ENCODE measurements around the gene AAMDC. TPM values are rescaled to one million over a fixed set of nuclear protein-coding genes. Genes with fewer than 3 reads are reported as not detected.

The AAMDC gene
- total and polyA plus RNA-seq, 2 of the 13 experiments (the other 11 are each of a cell fraction or from before 2014, with no cell fraction given): 18.1 to 35.6 TPM

DNA sequence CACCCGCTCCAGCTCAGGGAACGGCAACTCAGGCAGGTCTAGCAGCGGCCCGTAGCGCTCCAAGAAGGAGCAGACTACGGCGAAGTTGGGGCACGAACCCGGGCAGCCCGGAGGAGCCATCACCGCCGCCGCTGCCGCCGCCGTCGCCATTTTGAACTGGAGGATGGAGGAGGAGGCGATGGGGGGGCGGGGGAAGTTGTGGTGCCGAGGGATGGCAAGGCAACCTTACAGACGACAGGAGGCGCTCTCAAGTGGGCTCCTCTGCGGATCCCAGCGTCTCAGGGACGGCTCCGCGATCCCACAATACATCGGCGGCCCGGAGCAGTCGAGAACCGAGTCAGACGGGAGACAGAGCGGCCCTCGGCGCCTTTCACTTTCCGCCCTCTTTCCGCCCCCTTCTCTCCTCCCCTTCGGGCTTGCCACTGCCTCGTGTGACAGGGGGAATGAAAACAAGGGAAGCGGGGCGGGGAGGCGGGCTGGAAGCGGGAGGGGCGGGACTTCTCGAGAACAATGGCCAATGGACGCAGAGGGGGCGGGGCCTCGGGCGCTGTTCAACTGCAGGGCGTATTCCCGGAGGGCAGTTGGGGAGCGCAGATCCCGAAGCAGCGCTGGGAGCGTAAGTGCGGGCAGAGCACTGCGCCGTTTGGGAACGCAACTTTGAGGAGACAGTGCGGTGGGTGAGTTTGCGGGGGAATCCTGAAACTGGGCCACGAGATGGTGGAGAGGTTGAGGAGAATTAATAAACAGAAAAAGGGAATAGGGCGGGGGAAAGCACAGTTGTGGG, at the start of gene AAMDC, which contains the start of gene RSF1 (continued):
- TF ChIP-seq DPF2 (CRISPR knock-in tag; IDR thresholded peaks at IDR 0.05; ENCODE audit: borderline replicate concordance, low read depth) (no peak), ZNF703 (CRISPR knock-in tag; IDR thresholded peaks at IDR 0.05; ENCODE audit: borderline replicate concordance) (no peak), ZNF446 (CRISPR knock-in tag; IDR thresholded peaks at IDR 0.05) (no peak; the same call in 1 of the 2 replicates), ZNF431 (CRISPR knock-in tag; IDR thresholded peaks at IDR 0.05; ENCODE audit: borderline replicate concordance, low read depth) (0 out of 2 replicates have a peak, but pooled peaks have one; percentile 53), BHLHE40 (IDR thresholded peaks at IDR 0.05; ENCODE audit: low read length) (no peak), NCOA1 (CRISPR knock-in tag; IDR thresholded peaks at IDR 0.05) (no peak), JARID2 (CRISPR knock-in tag; IDR thresholded peaks at IDR 0.05; ENCODE audit: insufficient replicate concordance) (no peak), MXI1 (IDR thresholded peaks at IDR 0.05; ENCODE audit: borderline replicate concordance, low read depth, low read length) (peak; percentile 83; the same call in 1 of the 3 replicates), PREB (CRISPR knock-in tag; IDR thresholded peaks at IDR 0.05) (no peak), GABPB1 (CRISPR knock-in tag; IDR thresholded peaks at IDR 0.05) (peak; percentile 86), ZNF101 (CRISPR knock-in tag; IDR thresholded peaks at IDR 0.05; ENCODE audit: borderline replicate concordance, low read depth) (no peak), ZNF558 (CRISPR knock-in tag; IDR thresholded peaks at IDR 0.05; ENCODE audit: borderline replicate concordance) (0 out of 2 replicates have a peak, but pooled peaks have one; percentile 50), RXRB (CRISPR knock-in tag; IDR thresholded peaks at IDR 0.05; ENCODE audit: borderline replicate concordance) (peak; percentile 10; the same call in 1 of the 2 replicates), NR2F2 (IDR thresholded peaks at IDR 0.05; ENCODE audit: borderline replicate concordance, low read depth) (no peak), ZFP36L1 (CRISPR knock-in tag; IDR thresholded peaks at IDR 0.05) (no peak), SMARCE1 (IDR thresholded peaks at IDR 0.05; ENCODE audit: borderline replicate concordance) (no peak), BRCA1 (CRISPR knock-in tag; IDR thresholded peaks at IDR 0.05) (no peak), NR0B2 (CRISPR knock-in tag; IDR thresholded peaks at IDR 0.05) (peak; percentile 27; the same call in 1 of the 2 replicates), KLF15 (CRISPR knock-in tag; IDR thresholded peaks at IDR 0.05; ENCODE audit: borderline replicate concordance) (no peak), ZMYM3 (CRISPR knock-in tag; IDR thresholded peaks at IDR 0.05) (no peak), ZNF24 (IDR thresholded peaks at IDR 0.05) (0 out of 2 replicates have a peak, but pooled peaks have one; percentile 6), ZNF7 (CRISPR knock-in tag; IDR thresholded peaks at IDR 0.05) (peak; percentile 68; the same call in 1 of the 2 replicates), ZNF589 (CRISPR knock-in tag; conservative IDR thresholded peaks at IDR 0.05) (no peak; the same call in 1 of the 2 replicates), FOXK1 (CRISPR knock-in tag; IDR thresholded peaks at IDR 0.05; ENCODE audit: borderline replicate concordance, low read depth) (peak; percentile 82; the same call in 1 of the 2 replicates), ATF1 (CRISPR knock-in tag; IDR thresholded peaks at IDR 0.05) (no peak), ZNF788 (CRISPR knock-in tag; IDR thresholded peaks at IDR 0.05; ENCODE audit: borderline replicate concordance) (peak; percentile 67; the same call in 1 of the 2 replicates), ZBTB7A (CRISPR knock-in tag; IDR thresholded peaks at IDR 0.05) (no peak), MTF1 (CRISPR knock-in tag; IDR thresholded peaks at IDR 0.05) (no peak)
- TF ChIP-seq, protein P1, sequence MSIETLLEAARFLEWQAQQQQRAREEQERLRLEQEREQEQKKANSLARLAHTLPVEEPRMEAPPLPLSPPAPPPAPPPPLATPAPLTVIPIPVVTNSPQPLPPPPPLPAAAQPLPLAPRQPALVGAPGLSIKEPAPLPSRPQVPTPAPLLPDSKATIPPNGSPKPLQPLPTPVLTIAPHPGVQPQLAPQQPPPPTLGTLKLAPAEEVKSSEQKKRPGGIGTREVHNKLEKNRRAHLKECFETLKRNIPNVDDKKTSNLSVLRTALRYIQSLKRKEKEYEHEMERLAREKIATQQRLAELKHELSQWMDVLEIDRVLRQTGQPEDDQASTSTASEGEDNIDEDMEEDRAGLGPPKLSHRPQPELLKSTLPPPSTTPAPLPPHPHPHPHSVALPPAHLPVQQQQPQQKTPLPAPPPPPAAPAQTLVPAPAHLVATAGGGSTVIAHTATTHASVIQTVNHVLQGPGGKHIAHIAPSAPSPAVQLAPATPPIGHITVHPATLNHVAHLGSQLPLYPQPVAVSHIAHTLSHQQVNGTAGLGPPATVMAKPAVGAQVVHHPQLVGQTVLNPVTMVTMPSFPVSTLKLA (IDR thresholded peaks at IDR 0.05): peak; percentile 97
